OCI-LY3 (cell line): Measurements from ENCODE around the gene BLCAP.

Experiments
- H2AFZ ChIP-seq: fragments of 200-600, 300-600 bp; shearing (Covaris generic); 2 replicates; pipeline ENCODE4 v1.6.0; 2014; ENCODE audit warnings: antibody characterized with exemption, low read depth, low read length
- H3K27ac ChIP-seq: fragments of 200-600, 300-600 bp; sonication (generic); 2 replicates; pipeline ENCODE4 v1.5.1; 2014; ENCODE audit warnings: mild to moderate bottlenecking, low read length, moderate library complexity, mixed read lengths
- H3K27me3 ChIP-seq: fragments of 200-600, 300-600 bp; sonication (generic); 2 replicates; pipeline ENCODE4 v1.6.1; 2014; ENCODE audit warnings: low read depth, low read length, mixed read lengths
- H3K36me3 ChIP-seq: fragments of 200-600, 300-600 bp; sonication (generic); replicated peaks from 2 replicates; pipeline ENCODE3; 2014; ENCODE audit warnings: low read depth, low read length, mixed read lengths
- H3K4me1 ChIP-seq: fragments of 300-600, 200-600 bp; sonication (generic); 2 replicates; pipeline ENCODE4 v1.6.1; 2014; ENCODE audit warnings: low read length, mixed read lengths
- H3K4me2 ChIP-seq: fragments of 200-600, 300-600 bp; sonication (generic); 2 replicates; pipeline ENCODE4 v1.6.1; 2014; ENCODE audit warnings: low read length, mixed read lengths
- H3K4me3 ChIP-seq: fragments of 300-600, 200-600 bp; sonication (generic); 2 replicates; pipeline ENCODE4 v1.5.1; 2014; ENCODE audit warnings: antibody characterized with exemption, mild to moderate bottlenecking, low read length, moderate library complexity
- H3K79me2 ChIP-seq: fragments of 300-600, 200-600 bp; shearing (Covaris generic); 2 replicates; pipeline ENCODE4 v1.6.1; 2014; ENCODE audit warnings: mild to moderate bottlenecking, low read length, mixed read lengths
- H3K9ac ChIP-seq: fragments of 300-600, 200-600 bp; shearing (Covaris generic); 2 replicates; pipeline ENCODE4 v1.6.0; 2014; ENCODE audit warnings: mild to moderate bottlenecking, low read length, moderate library complexity
- H3K9me3 ChIP-seq: fragments of 200-600, 300-600 bp; shearing (Covaris generic); 2 replicates; pipeline ENCODE4 v1.6.1; 2014; ENCODE audit warnings: low read length, mixed read lengths; ENCODE audit not compliant: insufficient read depth
- H4K20me1 ChIP-seq: fragments of 200-600, 300-600 bp; sonication (generic); 2 replicates; pipeline ENCODE4 v1.6.1; 2016; ENCODE audit warnings: low read length, mixed read lengths; ENCODE audit not compliant: insufficient read depth
- EZH2phosphoT487 ChIP-seq: fragments of 200-600 bp; shearing (Covaris generic); IDR thresholded peaks from 2 replicates; pipeline ENCODE4 v1.6.1; 2018; ENCODE audit warnings: antibody characterized with exemption, mixed run types, low read depth
- TF ChIP-seq, protein P1 (sequence below): fragments of 200-600, 300-600 bp; sonication (generic); IDR thresholded peaks from 2 replicates; pipeline ENCODE4 v1.5.1; 2014; ENCODE audit warnings: antibody characterized with exemption, low read length, low read depth

Gene BLCAP

DNA sequence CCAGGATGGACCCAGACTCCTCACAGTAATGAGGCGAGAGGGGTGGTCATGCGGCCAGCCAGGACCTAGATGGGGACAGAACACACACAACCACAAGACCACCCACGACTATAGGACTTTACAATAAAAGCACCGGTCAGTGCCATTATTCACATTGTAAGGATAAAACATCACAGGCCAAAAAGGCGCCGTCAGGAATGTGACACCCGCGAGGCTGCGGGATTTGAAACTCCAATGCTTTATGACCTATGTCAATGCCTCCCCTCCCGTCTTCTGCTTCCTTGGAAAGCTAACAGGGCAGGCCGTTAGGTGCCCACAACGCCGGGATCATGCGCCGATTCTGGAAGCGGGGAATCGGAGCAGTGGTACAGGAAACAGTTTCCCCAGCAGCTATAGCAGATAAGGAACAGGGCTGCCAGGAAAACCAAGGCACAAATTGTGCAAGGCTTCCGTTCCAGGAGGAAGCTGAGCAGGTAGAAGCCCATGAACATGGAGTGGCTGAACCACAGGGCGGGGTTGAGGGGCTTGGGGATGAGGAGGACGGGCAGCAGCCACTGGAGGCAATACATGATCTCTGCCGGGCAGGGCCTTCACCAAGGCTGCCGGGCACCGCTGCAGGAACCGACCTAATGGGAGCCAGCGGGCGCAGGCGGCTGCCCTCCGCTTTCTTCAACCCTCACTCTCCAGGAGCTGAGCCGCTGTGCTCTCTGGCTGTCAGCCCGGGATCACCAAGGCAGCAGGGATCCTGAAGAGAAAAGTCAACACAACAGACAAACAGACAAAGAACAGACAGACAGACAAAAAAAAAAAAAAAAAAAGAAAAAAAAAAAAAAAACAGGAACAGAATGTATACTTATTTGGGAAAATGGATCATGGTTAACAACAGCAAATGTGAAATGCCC is 8.8 kb downstream of the BLCAP start:
- H3K9ac ChIP-seq: no peak overlapping the region
- no peaks in the 10 kb centered on the region for H3K4me1 ChIP-seq
- no peak overlapping the region for H2AFZ ChIP-seq
- H3K27me3 ChIP-seq: no peaks in the 10 kb centered on the region
- peaks cover 17% of the 10 kb centered on the region for H3K36me3 ChIP-seq
- peaks cover 27% of the 10 kb centered on the region for H3K79me2 ChIP-seq
- TF ChIP-seq EZH2phosphoT487: no peak
- TF ChIP-seq, protein P1, sequence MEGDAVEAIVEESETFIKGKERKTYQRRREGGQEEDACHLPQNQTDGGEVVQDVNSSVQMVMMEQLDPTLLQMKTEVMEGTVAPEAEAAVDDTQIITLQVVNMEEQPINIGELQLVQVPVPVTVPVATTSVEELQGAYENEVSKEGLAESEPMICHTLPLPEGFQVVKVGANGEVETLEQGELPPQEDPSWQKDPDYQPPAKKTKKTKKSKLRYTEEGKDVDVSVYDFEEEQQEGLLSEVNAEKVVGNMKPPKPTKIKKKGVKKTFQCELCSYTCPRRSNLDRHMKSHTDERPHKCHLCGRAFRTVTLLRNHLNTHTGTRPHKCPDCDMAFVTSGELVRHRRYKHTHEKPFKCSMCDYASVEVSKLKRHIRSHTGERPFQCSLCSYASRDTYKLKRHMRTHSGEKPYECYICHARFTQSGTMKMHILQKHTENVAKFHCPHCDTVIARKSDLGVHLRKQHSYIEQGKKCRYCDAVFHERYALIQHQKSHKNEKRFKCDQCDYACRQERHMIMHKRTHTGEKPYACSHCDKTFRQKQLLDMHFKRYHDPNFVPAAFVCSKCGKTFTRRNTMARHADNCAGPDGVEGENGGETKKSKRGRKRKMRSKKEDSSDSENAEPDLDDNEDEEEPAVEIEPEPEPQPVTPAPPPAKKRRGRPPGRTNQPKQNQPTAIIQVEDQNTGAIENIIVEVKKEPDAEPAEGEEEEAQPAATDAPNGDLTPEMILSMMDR: no peak
- no peak overlapping the region for H3K27ac ChIP-seq
- H4K20me1 ChIP-seq: 0 out of 2 replicates have a peak, but pooled peaks cover 6% of the 10 kb centered on the region
- H3K9me3 ChIP-seq: no peaks in the 10 kb centered on the region
- no peak overlapping the region for H3K4me3 ChIP-seq
- H3K4me2 ChIP-seq: no peak overlapping the region

DNA sequence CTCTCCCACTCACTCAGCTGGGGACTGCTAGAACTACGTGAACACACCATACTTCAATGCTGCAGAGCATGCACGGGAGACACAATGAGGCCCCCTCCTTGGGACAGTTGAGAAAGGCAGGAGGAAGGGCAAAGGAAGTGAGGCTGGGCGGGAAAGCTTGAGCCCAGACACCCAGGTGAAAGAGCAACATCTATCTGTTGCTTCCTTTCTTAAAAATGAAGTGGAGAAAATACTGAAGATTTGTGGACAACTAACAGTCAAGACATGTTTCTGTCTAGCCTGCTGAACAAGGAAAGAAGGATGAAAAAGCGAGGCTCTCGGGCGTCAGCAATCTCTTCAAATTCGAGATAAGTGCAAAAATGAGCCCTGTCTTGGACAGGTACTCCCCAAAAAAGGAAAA is 9.6 kb downstream of the BLCAP start:
- Histone ChIP-seq H3K4me1 (no peaks in the 10 kb centered on the region), H3K9ac (no peak overlapping the region), H3K9me3 (no peaks in the 10 kb centered on the region), H3K4me2 (no peak overlapping the region), H3K79me2 (peaks cover 20% of the 10 kb centered on the region), H3K36me3 (peaks cover 19% of the 10 kb centered on the region), H2AFZ (no peak overlapping the region), H3K4me3 (no peak overlapping the region), H4K20me1 (no peaks in the 10 kb centered on the region), H3K27ac (no peak overlapping the region), H3K27me3 (no peaks in the 10 kb centered on the region)
- TF ChIP-seq, protein P1: no peak
- no peak for TF ChIP-seq EZH2phosphoT487

DNA sequence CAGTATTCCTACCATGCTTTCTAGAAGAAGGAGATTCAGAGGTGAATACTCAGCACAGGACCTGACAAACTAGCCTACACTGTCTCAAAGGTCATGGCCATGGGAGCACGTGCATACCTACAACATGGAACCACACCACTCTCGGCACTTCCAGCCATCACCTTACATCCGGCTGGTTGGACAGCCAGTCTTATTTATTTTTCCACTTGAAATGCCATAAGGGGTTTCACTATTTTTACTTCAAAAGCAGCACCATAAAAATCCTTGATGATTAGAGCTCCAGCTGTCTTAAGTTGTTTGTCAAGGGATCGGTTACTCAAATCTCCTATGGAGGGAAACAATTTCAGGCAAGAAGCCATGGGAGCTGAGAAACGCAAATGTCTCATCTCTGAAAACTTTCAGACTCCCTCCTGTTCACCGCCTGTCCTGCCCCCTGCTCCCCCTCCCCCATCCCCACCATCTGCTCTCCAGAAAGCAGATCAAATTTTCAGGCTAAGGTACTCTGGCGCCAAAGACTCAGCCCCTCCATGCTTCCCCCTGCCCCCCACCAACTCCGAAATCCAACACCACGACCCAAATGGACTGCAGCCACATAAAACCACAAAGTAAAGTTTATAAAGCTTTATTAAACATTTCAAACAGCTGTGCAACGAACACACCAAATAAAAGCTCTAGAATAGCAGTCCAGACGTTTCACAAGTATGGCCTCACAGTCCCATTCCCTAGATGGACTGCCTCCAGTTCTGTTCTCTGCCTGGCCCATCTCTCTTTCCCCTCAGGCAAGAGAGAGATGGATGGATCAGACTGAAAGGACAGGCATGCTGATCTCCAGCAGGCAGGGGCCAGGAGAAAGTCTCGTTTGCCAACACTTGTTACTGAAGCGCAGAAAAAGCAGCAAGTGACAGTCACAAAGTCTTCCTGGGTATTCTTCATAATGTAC is 10.6 kb downstream of the BLCAP start:
- Histone ChIP-seq H3K9me3 (no peaks in the 10 kb centered on the region), H3K79me2 (peaks cover 15% of the 10 kb centered on the region), H2AFZ (no peak overlapping the region), H3K27ac (no peak overlapping the region), H3K4me1 (no peaks in the 10 kb centered on the region), H3K4me2 (no peak overlapping the region), H4K20me1 (no peaks in the 10 kb centered on the region), H3K4me3 (no peak overlapping the region), H3K9ac (no peak overlapping the region), H3K36me3 (peaks cover 19% of the 10 kb centered on the region), H3K27me3 (no peaks in the 10 kb centered on the region)
- no peak for TF ChIP-seq EZH2phosphoT487
- TF ChIP-seq, protein P1: no peak

DNA sequence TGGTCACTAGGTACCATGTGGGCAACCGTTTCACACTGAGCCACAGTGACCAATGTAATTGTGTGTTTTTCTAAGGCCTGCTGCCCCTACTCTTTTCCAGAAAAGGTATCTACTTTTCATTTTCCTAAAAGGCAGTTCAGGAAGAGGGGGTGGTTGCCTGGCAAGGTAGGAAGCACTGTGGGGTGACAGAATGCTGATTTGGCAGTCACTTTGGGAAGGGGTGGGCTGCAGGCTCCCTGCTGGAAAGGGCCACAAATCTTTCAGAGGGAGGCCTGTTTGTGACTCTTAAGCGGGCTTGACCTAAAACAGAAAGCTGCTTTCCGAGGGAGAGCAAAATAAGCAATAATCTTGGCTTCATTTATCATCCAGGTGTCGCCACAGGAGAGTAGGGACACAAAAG is 11.8 kb downstream of the BLCAP start:
- Histone ChIP-seq H3K4me1 (no peaks in the 10 kb centered on the region), H3K79me2 (peaks cover 6% of the 10 kb centered on the region; the same call in 1 of the 2 replicates), H3K36me3 (peaks cover 15% of the 10 kb centered on the region), H3K4me2 (no peak overlapping the region), H4K20me1 (no peaks in the 10 kb centered on the region), H3K9ac (no peak overlapping the region), H3K27ac (no peak overlapping the region), H3K9me3 (no peaks in the 10 kb centered on the region), H3K4me3 (no peak overlapping the region), H3K27me3 (no peaks in the 10 kb centered on the region), H2AFZ (no peak overlapping the region)
- TF ChIP-seq, protein P1: no peak
- TF ChIP-seq EZH2phosphoT487: no peak
